Panc1 (cell line): ENCODE results near the gene ELOVL1.

Experiments
- CTCF ChIP-seq: fragments of 450-650 bp; IDR thresholded peaks from 2 replicates; pipeline ENCODE4 v1.5.1; 2017; ENCODE audit warnings: mild to moderate bottlenecking
- POLR2AphosphoS5 ChIP-seq: IDR thresholded peaks from 2 replicates; pipeline ENCODE4 v1.6.1; 2012; ENCODE audit warnings: mild to moderate bottlenecking, low read depth, low read length, moderate library complexity
- REST ChIP-seq, 2 experiments: IDR thresholded peaks; 2 replicates each; pipeline ENCODE4 v1.6.1; 2011 to 2012; ENCODE audit warnings: low read depth in 2 of 2, control low read depth in 1 of 2, low read length in 1 of 2, mild to moderate bottlenecking in 1 of 2, moderate library complexity in 1 of 2; ENCODE audit not compliant: insufficient read depth in 1 of 2
- SIN3A ChIP-seq: IDR thresholded peaks from 2 replicates; pipeline ENCODE4 v1.6.1; 2012; ENCODE audit warnings: low read depth, mild to moderate bottlenecking, low read length, moderate library complexity, borderline replicate concordance; ENCODE audit not compliant: insufficient read depth
- TCF7L2 ChIP-seq: IDR thresholded peaks from 2 replicates; pipeline ENCODE4 v1.6.1; 2011; ENCODE audit warnings: mild to moderate bottlenecking, low read depth, low read length, inconsistent platforms

GRCh38 chr1:43354471-43354870 is 13.3 kb downstream of the ELOVL1 start:
- TF ChIP-seq TCF7L2 (no peak), POLR2AphosphoS5 (no peak), CTCF (no peak), SIN3A (no peak), REST (IDR thresholded peaks at IDR 0.05; ENCODE audit: insufficient read depth in 1 of 2, low read depth in 2 of 2, low read length in 1 of 2) (no peak)
